Lung (tissue), 12 donors: ENCODE results near the gene ADCY3. TPM values are rescaled to one million over a fixed set of nuclear protein-coding genes. Genes with fewer than 3 reads are reported as not detected.

ENCODE experiments used
- ATAC-seq: fragments of 200-7000 bp; cut with Tn5 transposase; one replicate; pipeline ENCODE4 v1.9.1; 2020; ENCODE audit warnings: moderate number of reproducible peaks; ENCODE audit not compliant: insufficient read depth, low FRiP score
- DNase-seq, 3 donors: peaks; one replicate each; pipeline ENCODE4 v3.0.0-alpha.2; 2013 to 2017
- H3K27ac ChIP-seq, 2 donors: one replicate each; pipeline ENCODE4 v1.5.1; 2013; ENCODE audit warnings: mild to moderate bottlenecking in 2 of 2, moderate library complexity in 2 of 2, control low read depth in 1 of 2, inconsistent platforms in 1 of 2, low read depth in 1 of 2, low read length in 1 of 2
- H3K27me3 ChIP-seq, 3 donors: one replicate each; pipeline ENCODE4 v1.5.1; 2013; ENCODE audit warnings: low read length in 2 of 3; ENCODE audit not compliant: control insufficient read depth in 3 of 3, insufficient read depth in 3 of 3
- H3K36me3 ChIP-seq, 4 donors: one replicate each; pipeline ENCODE4 v1.5.1; 2013; ENCODE audit warnings: low read length in 4 of 4, mild to moderate bottlenecking in 1 of 4, moderate library complexity in 1 of 4; ENCODE audit not compliant: control insufficient read depth in 4 of 4, insufficient read depth in 4 of 4
- H3K4me1 ChIP-seq, 5 donors: one replicate each; pipeline ENCODE4 v1.5.1; 2013; ENCODE audit warnings: low read length in 5 of 5, mild to moderate bottlenecking in 2 of 5, moderate library complexity in 1 of 5; ENCODE audit not compliant: control insufficient read depth in 5 of 5, insufficient read depth in 5 of 5
- H3K4me3 ChIP-seq: one replicate; pipeline ENCODE4 v1.5.1; 2013; ENCODE audit warnings: mild to moderate bottlenecking, control low read depth, moderate library complexity
- H3K9ac ChIP-seq, 2 donors: one replicate each; pipeline ENCODE4 v1.5.1; 2013; ENCODE audit warnings: low read length in 2 of 2, control low read depth in 1 of 2; ENCODE audit not compliant: insufficient read depth in 1 of 2
- H3K9me3 ChIP-seq, 4 donors: one replicate each; pipeline ENCODE4 v1.5.1; 2013; ENCODE audit warnings: low read length in 3 of 4, mild to moderate bottlenecking in 1 of 4, moderate library complexity in 1 of 4; ENCODE audit not compliant: control insufficient read depth in 4 of 4, insufficient read depth in 3 of 4
- WGBS, 2 donors: extraction: QIAGEN DNeasy Blood & Tissue Kit; methylation state at CpG; one replicate each; pipeline ENCODE4 v1.1.7; 2013; 5-methylcytosine and 5-hydroxymethylcytosine counted together
- polyA plus RNA-seq, 2 donors: library from polyadenylated mRNA; stranded (reverse); fragments of 200-250 nt; gene quantifications; one replicate each; pipeline ENCODE4 v1.2.1, GENCODE V29; 2013
- total RNA-seq, 2 donors: library from RNA; depleted of rRNA in 1 of 2; stranded (reverse); fragments of >200 nt in 1 of 2; gene quantifications; one replicate each; pipeline ENCODE4 v1.2.1, GENCODE V29; 2014 to 2021
- TF ChIP-seq, protein P1 (sequence below): IDR thresholded peaks from 2 replicates; pipeline ENCODE4 v1.5.1; 2012; ENCODE audit warnings: mild to moderate bottlenecking; ENCODE audit errors: control extremely low read depth, extremely low read depth
- donor health status: control.
- donor health status: control.
- donor health status: Bipolar disorder and iron deficiency.
- donor health status: healthy.
- donor health status: DM: yes; HTN: yes; CAD: no.

Gene ADCY3
- total and polyA plus RNA-seq, 4 donors = 27.9 to 74.8 (median 45.8) TPM

DNA sequence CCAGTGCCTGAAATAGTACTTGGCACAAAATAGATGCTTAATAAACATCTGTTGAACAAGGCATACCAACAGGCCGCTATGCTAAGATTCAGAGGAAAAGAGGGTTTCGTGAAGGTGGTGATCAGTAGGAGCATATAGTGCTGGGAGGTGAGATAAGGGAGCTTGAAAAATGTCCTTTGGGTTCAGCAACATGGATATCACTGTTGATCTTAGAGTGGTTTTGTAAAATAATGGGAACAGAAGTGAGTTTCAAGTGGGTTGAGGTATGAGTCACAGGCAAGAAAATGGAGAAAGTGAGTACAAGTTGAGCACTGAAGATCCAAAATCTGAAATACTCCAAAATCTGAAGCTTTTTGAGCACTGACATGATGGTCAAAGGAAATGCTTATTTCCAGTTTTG, 122.4 kb downstream of the ADCY3 start:
- DNase-seq (no peak), ATAC-seq (no peak)
- Histone ChIP-seq H3K9ac (no peak overlapping the region), H3K27ac (no peak overlapping the region), H3K36me3 (peaks cover 0 to 6% (median 0%) of the 10 kb centered on the region in 4 donors), H3K27me3 (no peaks in the 10 kb centered on the region), H3K4me1 (peaks cover 0 to 18% (median 3%) of the 10 kb centered on the region in 5 donors), H3K4me3 (no peak overlapping the region), H3K9me3 (no peaks in the 10 kb centered on the region)
- TF ChIP-seq, protein P1, sequence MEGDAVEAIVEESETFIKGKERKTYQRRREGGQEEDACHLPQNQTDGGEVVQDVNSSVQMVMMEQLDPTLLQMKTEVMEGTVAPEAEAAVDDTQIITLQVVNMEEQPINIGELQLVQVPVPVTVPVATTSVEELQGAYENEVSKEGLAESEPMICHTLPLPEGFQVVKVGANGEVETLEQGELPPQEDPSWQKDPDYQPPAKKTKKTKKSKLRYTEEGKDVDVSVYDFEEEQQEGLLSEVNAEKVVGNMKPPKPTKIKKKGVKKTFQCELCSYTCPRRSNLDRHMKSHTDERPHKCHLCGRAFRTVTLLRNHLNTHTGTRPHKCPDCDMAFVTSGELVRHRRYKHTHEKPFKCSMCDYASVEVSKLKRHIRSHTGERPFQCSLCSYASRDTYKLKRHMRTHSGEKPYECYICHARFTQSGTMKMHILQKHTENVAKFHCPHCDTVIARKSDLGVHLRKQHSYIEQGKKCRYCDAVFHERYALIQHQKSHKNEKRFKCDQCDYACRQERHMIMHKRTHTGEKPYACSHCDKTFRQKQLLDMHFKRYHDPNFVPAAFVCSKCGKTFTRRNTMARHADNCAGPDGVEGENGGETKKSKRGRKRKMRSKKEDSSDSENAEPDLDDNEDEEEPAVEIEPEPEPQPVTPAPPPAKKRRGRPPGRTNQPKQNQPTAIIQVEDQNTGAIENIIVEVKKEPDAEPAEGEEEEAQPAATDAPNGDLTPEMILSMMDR = no peak
- 91 to 94% methylated on average over 2 of the region's 2 CpGs for WGBS, 2 donors

DNA sequence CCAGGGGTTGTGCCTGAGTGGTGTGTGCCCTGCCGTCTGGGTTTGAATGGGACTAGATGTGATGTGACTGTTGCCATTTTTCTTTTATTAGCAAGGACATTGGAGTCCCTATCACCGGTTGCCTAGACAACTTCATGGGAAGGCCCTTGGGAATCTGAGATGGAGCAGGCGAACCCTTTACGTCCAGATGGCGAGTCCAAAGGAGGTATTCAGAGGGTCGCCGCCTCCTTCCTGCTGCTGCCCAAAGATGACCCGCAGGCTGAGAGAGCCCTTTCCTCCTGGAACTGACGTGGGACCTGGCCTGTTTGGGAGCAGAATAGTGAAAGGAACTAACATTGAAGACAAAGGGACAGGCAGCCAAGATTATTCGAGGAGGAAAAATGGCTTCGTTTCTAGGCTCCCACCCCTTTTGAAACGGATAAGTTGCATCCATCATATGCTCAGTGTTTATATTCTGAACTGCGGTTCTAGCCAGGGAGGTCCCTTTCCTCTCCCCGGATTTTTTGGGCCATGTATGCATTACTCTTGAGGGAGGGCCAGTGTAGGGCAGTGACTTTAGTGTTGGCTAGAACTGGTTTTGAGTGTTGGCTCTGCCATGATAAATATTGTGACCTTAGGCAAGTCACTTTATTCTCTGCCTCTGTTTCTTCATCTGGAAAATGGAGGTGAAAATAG, 126.1 kb downstream of the ADCY3 start:
- Histone ChIP-seq H3K9me3 (no peaks in the 10 kb centered on the region), H3K4me3 (peak overlapping the region; percentile 63), H3K27ac (no peak overlapping the region), H3K9ac (peak overlapping the region; percentile 26 to 56), H3K36me3 (peaks cover 0 to 3% (median 0%) of the 10 kb centered on the region in 4 donors), H3K4me1 (peaks cover 0 to 26% (median 6%) of the 10 kb centered on the region in 5 donors), H3K27me3 (no peaks in the 10 kb centered on the region)
- WGBS, 2 donors = 6 to 8% methylated on average over 14 of the region's 14 CpGs
- peak; percentile 31 to 65 (median 53) for DNase-seq
- no peak for ATAC-seq
- TF ChIP-seq, protein P1 = no peak

DNA sequence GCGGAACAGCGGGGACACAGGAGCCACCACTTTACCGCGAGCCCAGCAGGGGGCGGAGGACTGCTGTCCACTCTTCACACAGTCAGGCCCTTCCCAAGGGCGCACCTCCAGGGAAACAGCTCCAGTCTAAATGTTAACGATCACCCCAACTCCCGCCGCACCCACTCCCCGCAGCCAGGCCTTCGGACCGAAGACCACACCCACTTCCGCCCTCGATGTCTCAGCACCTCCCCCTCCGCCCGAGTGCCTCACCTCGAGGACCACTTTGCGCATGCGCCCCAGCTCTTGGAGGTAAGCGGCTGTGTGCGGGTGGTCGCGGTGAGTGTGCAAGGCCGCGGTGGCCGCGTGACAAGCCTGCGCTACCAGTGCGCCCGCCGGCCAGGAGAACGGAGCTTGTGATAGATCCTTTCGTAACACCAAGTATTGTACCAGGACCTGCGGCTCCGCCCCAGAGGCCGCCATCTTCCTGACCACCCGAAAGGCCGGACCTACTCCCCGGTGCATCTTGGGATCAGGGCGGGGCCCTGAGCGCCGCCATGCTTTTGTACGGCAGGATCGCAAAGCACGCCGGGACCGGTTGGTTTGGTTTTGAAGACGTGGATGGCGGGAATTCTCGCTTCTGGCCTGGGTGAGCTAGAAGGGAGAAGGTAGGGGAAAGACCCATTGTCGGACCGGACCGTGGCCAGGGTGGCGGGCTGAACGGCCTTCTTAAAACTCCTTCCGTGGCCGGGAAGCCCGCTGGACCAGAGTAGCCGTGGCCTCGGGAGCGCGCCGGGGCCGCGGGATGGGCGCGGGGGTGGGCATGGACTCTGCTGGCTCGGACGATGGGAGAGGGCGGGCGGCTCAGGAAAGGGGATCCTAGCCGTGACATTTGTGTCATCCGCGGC, 126.9 kb downstream of the ADCY3 start, which contains the start of the genes CENPO and PTRHD1:
CENPO (plus strand) TSS at position 552 of the 887 bp plus-strand sequence. CDS start 495 bp downstream, outside the sequence.
PTRHD1 (minus strand) TSS at position 518 of the 887 bp plus-strand sequence; CDS start at position 504, 14 bp downstream.
- Histone ChIP-seq H3K9me3 (no peaks in the 10 kb centered on the region), H3K9ac (peak within 1 kb of the TSS; percentile 69 to 73), H3K27ac (peak within 1 kb of the TSS; percentile 93 to 97), H3K27me3 (no peaks in the 10 kb centered on the region), H3K4me3 (peak within 1 kb of the TSS; percentile 63), H3K36me3 (peaks cover 0 to 3% (median 0%) of the 10 kb centered on the region in 4 donors), H3K4me1 (peaks cover 0 to 29% (median 6%) of the 10 kb centered on the region in 5 donors)
- peak; percentile 97 to 99 (median 98) for DNase-seq
- 0% methylated on average over 68 to 74 of the region's 74 CpGs for WGBS, 2 donors
- peak; percentile 99 for ATAC-seq
- TF ChIP-seq, protein P1 = no peak
